Gastrocnemius medialis (tissue), 4 donors: ENCODE data around the gene TRMT5. TPM values are rescaled to one million over a fixed set of nuclear protein-coding genes. Genes with fewer than 3 reads are reported as not detected.
A peak's percentile ranks its signal among the peaks of the same experiment; 100 is the strongest.

ENCODE experiments used
- ATAC-seq, 2 donors: fragments of 150-250 bp; one replicate each; pipeline ENCODE4 v1.9.1; 2016
- DNase-seq, 2 donors: peaks; one replicate each; pipeline ENCODE4 v3.0.0-alpha.2; 2019
- H3K27ac ChIP-seq, 4 donors: fragments of 200-600 bp; sonication (generic); 1 replicate in 1 of 4; 2 replicates in 3 of 4; pipeline ENCODE4 v1.5.1; 2016 to 2018; ENCODE audit warnings: mild to moderate bottlenecking in 2 of 4, moderate library complexity in 1 of 4
- H3K27me3 ChIP-seq, 3 donors: fragments of 200-600 bp; sonication (generic) in 2 of 3; 1 replicate in 1 of 3; 2 replicates in 2 of 3; pipeline versions ENCODE4 v1.5.1 to v1.6.0; 2016 to 2019; ENCODE audit warnings: mild to moderate bottlenecking in 1 of 3, moderate library complexity in 1 of 3
- H3K36me3 ChIP-seq, 2 donors: fragments of 200-600 bp; sonication (generic) in 1 of 2; one replicate each; pipeline ENCODE4 v1.5.1; 2017 to 2018
- H3K4me1 ChIP-seq, 2 donors: fragments of 200-600 bp; sonication (generic) in 1 of 2; one replicate each; pipeline ENCODE4 v1.5.1; 2016 to 2017; ENCODE audit warnings: mild to moderate bottlenecking in 2 of 2
- H3K4me3 ChIP-seq, 4 donors: fragments of 200-600 bp; sonication (generic) in 3 of 4; 1 replicate in 1 of 4; 2 replicates in 3 of 4; pipeline ENCODE4 v1.5.1; 2016 to 2019; ENCODE audit warnings: mild to moderate bottlenecking in 2 of 4
- H3K9me3 ChIP-seq, 3 donors: fragments of 200-600 bp; sonication (generic) in 2 of 3; 1 replicate in 1 of 3; 2 replicates in 2 of 3; pipeline ENCODE4 v1.5.1; 2016 to 2019
- POLR2A ChIP-seq, 2 donors: fragments of 450-650 bp; IDR thresholded peaks; one replicate each; pipeline ENCODE4 v1.6.1; 2017; ENCODE audit warnings: antibody characterized with exemption in 2 of 2, mild to moderate bottlenecking in 2 of 2, moderate library complexity in 2 of 2
- in situ Hi-C, 4 donors: fragments of 200-750 bp; cut with MboI; loops; one replicate each; pipeline versions ENCODE4 v1.15.0 to v1.8.0; 2017; ENCODE audit warnings: low sequenced_read_pairs in 4 of 4
- intact Hi-C: fragments of 100-400 bp; cut with DNase I; formaldehyde crosslinking; loops from one replicate; pipeline ENCODE4 v1.15.1; 2023; ENCODE audit warnings: low total_unique reads
- total RNA-seq, 4 donors: library from RNA; depleted of rRNA; stranded (reverse); fragments of >200 nt; gene quantifications; one replicate each; pipeline versions ENCODE4 v1.1.0 to v1.2.3, GENCODE V29; 2016
- TF ChIP-seq, protein P1 (sequence below), 5 experiments: fragments of 450-650 bp in 3 of 5; fragments of 200-600 bp in 2 of 5; sonication (generic) in 2 of 5; IDR thresholded peaks in 4 of 5; conservative IDR thresholded peaks in 1 of 5; 1 replicate in 4 of 5; 2 replicates in 1 of 5; pipeline ENCODE4 v1.5.1; 2016 to 2019; ENCODE audit warnings: antibody characterized with exemption in 5 of 5, mild to moderate bottlenecking in 3 of 5, moderate library complexity in 3 of 5

TRMT5 gene
- total RNA-seq, 4 donors from 2014 or later: 5.9 to 7.6 (median 6.5) TPM

GRCh38 chr14:60971271-60971670 is 9.6 kb downstream of the TRMT5 start:
- no peaks in the 10 kb centered on the region for H3K36me3 ChIP-seq
- no peak overlapping the region for H3K4me3 ChIP-seq
- TF ChIP-seq, protein P1, sequence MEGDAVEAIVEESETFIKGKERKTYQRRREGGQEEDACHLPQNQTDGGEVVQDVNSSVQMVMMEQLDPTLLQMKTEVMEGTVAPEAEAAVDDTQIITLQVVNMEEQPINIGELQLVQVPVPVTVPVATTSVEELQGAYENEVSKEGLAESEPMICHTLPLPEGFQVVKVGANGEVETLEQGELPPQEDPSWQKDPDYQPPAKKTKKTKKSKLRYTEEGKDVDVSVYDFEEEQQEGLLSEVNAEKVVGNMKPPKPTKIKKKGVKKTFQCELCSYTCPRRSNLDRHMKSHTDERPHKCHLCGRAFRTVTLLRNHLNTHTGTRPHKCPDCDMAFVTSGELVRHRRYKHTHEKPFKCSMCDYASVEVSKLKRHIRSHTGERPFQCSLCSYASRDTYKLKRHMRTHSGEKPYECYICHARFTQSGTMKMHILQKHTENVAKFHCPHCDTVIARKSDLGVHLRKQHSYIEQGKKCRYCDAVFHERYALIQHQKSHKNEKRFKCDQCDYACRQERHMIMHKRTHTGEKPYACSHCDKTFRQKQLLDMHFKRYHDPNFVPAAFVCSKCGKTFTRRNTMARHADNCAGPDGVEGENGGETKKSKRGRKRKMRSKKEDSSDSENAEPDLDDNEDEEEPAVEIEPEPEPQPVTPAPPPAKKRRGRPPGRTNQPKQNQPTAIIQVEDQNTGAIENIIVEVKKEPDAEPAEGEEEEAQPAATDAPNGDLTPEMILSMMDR (IDR thresholded peaks at IDR 0.05 in 4 of 5, conservative IDR thresholded peaks at IDR 0.05 in 1 of 5): no peak
- TF ChIP-seq POLR2A (IDR thresholded peaks at IDR 0.05): no peak
- H3K9me3 ChIP-seq: no peaks in the 10 kb centered on the region
- DNase-seq: no peak
- ATAC-seq: no peak
- no peaks in the 10 kb centered on the region for H3K27me3 ChIP-seq
- intact Hi-C loops (no loop called here), in situ Hi-C loops (loop anchor here in 1 of 4 donors (10.0 kb wide), 1 partner anchor 246 kb away; the partner anchor contains the start of gene SIX4)
- no peak overlapping the region for H3K27ac ChIP-seq
- peaks cover 23 to 37% of the 10 kb centered on the region in 2 donors for H3K4me1 ChIP-seq

DNA sequence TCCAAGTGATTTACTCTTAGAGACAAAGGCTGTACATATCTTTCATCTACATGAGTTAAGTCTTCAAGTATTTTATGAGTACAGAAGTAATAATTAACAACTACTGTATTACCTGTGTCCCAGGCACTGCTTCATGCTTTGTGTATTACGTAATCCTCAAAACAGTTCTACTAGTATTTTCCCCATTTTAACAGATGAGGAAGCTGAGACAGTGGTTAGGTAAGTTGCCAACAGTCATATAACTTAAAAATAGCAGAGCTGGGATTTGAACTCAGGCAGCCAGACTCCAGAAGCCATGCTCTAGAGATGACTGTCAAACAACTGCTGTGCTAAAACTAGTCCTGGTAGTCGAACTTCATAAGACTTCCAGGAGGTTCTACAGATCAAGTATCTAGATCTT is 10.7 kb downstream of the TRMT5 start:
- no peak for ATAC-seq
- H3K4me1 ChIP-seq: peaks cover 29% of the 10 kb centered on the region in 2 donors
- H3K27me3 ChIP-seq: no peaks in the 10 kb centered on the region
- in situ Hi-C loops (loop anchor here in 1 of 4 donors (10.0 kb wide), 1 partner anchor 245 kb away; the partner anchor contains the start of gene SIX4), intact Hi-C loops (no loop called here)
- DNase-seq: no peak
- H3K36me3 ChIP-seq: no peaks in the 10 kb centered on the region
- no peaks in the 10 kb centered on the region for H3K9me3 ChIP-seq
- no peak overlapping the region for H3K4me3 ChIP-seq
- TF ChIP-seq POLR2A (IDR thresholded peaks at IDR 0.05): no peak
- H3K27ac ChIP-seq: peak overlapping the region in 1 of 4 donors; percentile 21

- in situ Hi-C loops: no loop called here
- Histone ChIP-seq H3K36me3 (no peaks in the 10 kb centered on the region), H3K27ac (peak overlapping the region in 3 of 4 donors; percentile 16 to 46 (median 31)), H3K27me3 (no peaks in the 10 kb centered on the region), H3K4me3 (no peak overlapping the region), H3K4me1 (peaks cover 15 to 25% of the 10 kb centered on the region in 2 donors), H3K9me3 (no peaks in the 10 kb centered on the region)
- TF ChIP-seq, protein P1 (IDR thresholded peaks at IDR 0.05 in 4 of 5, conservative IDR thresholded peaks at IDR 0.05 in 1 of 5): no peak
- no peak for TF ChIP-seq POLR2A (IDR thresholded peaks at IDR 0.05)
- DNase-seq (no peak), ATAC-seq (no peak)
- intact Hi-C loops: no loop called here
These were observed 12.2 kb downstream of the TRMT5 start for GRCh38 chr14:60968671-60969070.

DNA sequence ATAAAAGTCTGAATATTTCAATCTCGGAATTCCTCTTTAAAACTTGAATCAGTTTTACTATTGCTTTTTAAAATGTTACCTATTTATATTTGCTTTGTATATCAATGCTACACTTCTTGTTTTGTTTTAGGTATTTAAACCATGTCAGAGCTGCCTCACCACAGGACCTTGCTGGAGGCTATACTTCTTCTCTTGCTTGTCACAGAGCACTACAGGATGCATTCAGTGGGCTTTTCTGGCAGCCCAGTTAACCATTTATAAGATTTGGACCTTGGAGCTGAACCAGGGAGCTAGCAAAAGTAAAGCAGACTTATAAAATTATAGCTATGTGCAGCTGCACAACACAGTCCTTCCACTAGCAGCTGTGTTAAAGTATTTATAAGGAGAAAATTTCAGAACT is 12.8 kb downstream of the TRMT5 start:
- in situ Hi-C loops: no loop called here
- Histone ChIP-seq H3K27me3 (no peaks in the 10 kb centered on the region), H3K9me3 (no peaks in the 10 kb centered on the region), H3K36me3 (no peaks in the 10 kb centered on the region), H3K4me3 (no peak overlapping the region), H3K4me1 (peaks cover 15 to 25% of the 10 kb centered on the region in 2 donors), H3K27ac (peak overlapping the region in 3 of 4 donors; percentile 31 to 57 (median 42))
- ATAC-seq (peak in 1 of 2 donors; percentile 54), DNase-seq (no peak)
- no peak for TF ChIP-seq POLR2A (IDR thresholded peaks at IDR 0.05)
- TF ChIP-seq, protein P1 (IDR thresholded peaks at IDR 0.05 in 4 of 5, conservative IDR thresholded peaks at IDR 0.05 in 1 of 5): no peak
- intact Hi-C loops: no loop called here

DNA sequence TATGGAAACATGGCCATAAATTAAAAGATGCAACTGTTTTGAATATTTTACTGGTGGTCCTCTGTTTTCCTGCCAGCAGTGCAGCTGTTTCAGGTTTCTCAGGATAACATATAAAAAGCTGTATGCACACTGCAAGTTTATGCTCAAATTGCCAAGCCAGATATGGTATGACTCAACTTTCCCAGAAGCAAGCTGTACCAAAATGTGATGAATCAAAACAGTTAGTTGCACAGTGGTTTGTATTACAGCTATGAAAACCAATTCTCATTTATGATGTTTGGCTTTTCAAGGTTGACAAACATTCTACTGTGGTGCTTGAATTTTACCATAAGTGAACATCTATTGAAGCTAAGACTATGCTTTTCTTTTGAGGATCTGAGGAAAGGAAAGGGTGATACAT is 15.5 kb downstream of the TRMT5 start:
- Histone ChIP-seq H3K27me3 (no peaks in the 10 kb centered on the region), H3K27ac (peak overlapping the region in 1 of 4 donors; percentile 4), H3K4me1 (peaks cover 32 to 35% of the 10 kb centered on the region in 2 donors), H3K4me3 (no peak overlapping the region), H3K9me3 (no peaks in the 10 kb centered on the region), H3K36me3 (no peaks in the 10 kb centered on the region)
- ATAC-seq (no peak), DNase-seq (no peak)
- in situ Hi-C loops (no loop called here), intact Hi-C loops (no loop called here)
- TF ChIP-seq, protein P1 (IDR thresholded peaks at IDR 0.05 in 4 of 5, conservative IDR thresholded peaks at IDR 0.05 in 1 of 5): no peak
- no peak for TF ChIP-seq POLR2A (IDR thresholded peaks at IDR 0.05)
